IMR-90 (cell line): ENCODE measurements around the gene ACY1.

Experiments used
- BHLHE40 ChIP-seq: fragments of 150-350 bp; IDR thresholded peaks from 2 replicates; pipeline ENCODE4 v1.6.1; 2016; ENCODE audit warnings: mild to moderate bottlenecking, low read depth, low read length
- CEBPB ChIP-seq: IDR thresholded peaks from 2 replicates; pipeline ENCODE4 v1.6.1; 2012; ENCODE audit warnings: low read depth, low read length, improper control_type of control experiment
- CTCF ChIP-seq: conservative IDR thresholded peaks from 2 replicates; pipeline ENCODE4 v1.5.1; 2012; ENCODE audit warnings: mild to moderate bottlenecking, low read depth, low read length, improper control_type of control experiment
- MAFK ChIP-seq: IDR thresholded peaks from 2 replicates; pipeline ENCODE4 v1.6.1; 2012; ENCODE audit warnings: low read depth, low read length, improper control_type of control experiment
- SMC3 ChIP-seq: fragments of 150-350 bp; IDR thresholded peaks from 2 replicates; pipeline ENCODE4 v1.6.1; 2016; ENCODE audit warnings: low read depth, mild to moderate bottlenecking, antibody characterized with exemption, low read length, moderate library complexity

GRCh38 chr3:52032702-52033408 lies 49.5 kb downstream of the ACY1 start:
- no peak for TF ChIP-seq CTCF
- TF ChIP-seq BHLHE40, result no peak
- TF ChIP-seq MAFK, result no peak
- no peak for TF ChIP-seq CEBPB
- no peak for TF ChIP-seq SMC3
